ENCODE results near the gene CYP4F22. TPM values are rescaled to one million over a fixed set of nuclear protein-coding genes. Genes with fewer than 3 reads are reported as not detected.
"Not testable (repeated sequence)": the region's sequence is repeated elsewhere in the genome, so short reads cannot be mapped to it uniquely, and the experiment has no call there.

Gene CYP4F22
- total RNA-seq, 2 experiments from 2014 or later = 1.2 to 1.9 TPM

GRCh38 chr19:15529774-15530372, 21.5 kb downstream of the CYP4F22 start:
- CTCF ChIA-PET = no interaction called here
- Mint-ChIP-seq H3K27me3 (no peaks in the 10 kb centered on the region), H3K4me3 (no peak overlapping the region), H3K27ac (no peak overlapping the region), H3K36me3 (peaks cover 10% of the 10 kb centered on the region), H3K4me1 (peaks cover 6% of the 10 kb centered on the region), H3K9me3 (ENCODE audit: low read depth) (peaks cover 5% of the 10 kb centered on the region)
- no peak for ATAC-seq
- DNase-seq = no peak

GRCh38 chr19:15532779-15533521, 24.6 kb downstream of the CYP4F22 start:
- peaks cover 5% of the 10 kb centered on the region for H3K9me3 Mint-ChIP-seq (ENCODE audit: low read depth)
- peaks cover 10% of the 10 kb centered on the region for H3K36me3 Mint-ChIP-seq
- CTCF ChIA-PET = interaction anchor here (0.8 kb wide), 1 partner anchor 114 kb away, joined by 3 read pairs; the partner anchor contains the start of gene AKAP8L
- no peak overlapping the region for H3K27ac Mint-ChIP-seq
- DNase-seq (no peak), ATAC-seq (no peak)
- no peaks in the 10 kb centered on the region for H3K27me3 Mint-ChIP-seq
- peaks cover 6% of the 10 kb centered on the region for H3K4me1 Mint-ChIP-seq
- H3K4me3 Mint-ChIP-seq = no peak overlapping the region

- not testable (repeated sequence) for H3K4me3 Mint-ChIP-seq; H3K27ac Mint-ChIP-seq; H3K27me3 Mint-ChIP-seq; DNase-seq; ATAC-seq; H3K4me1 Mint-ChIP-seq; H3K9me3 Mint-ChIP-seq (ENCODE audit: low read depth)
- CTCF ChIA-PET = interaction anchor here (0.8 kb wide), 1 partner anchor 115 kb away, joined by 3 read pairs; the partner anchor contains the start of gene AKAP8L
- peaks cover 10% of the 10 kb centered on the region for H3K36me3 Mint-ChIP-seq
Measured at GRCh38 chr19:15533522-15533830, 25.2 kb downstream of the CYP4F22 start.

- ATAC-seq = no peak
- CTCF ChIA-PET = no interaction called here
- peaks cover 9% of the 10 kb centered on the region for H3K4me1 Mint-ChIP-seq
Measured at GRCh38 chr19:15534957-15535864, 26.9 kb downstream of the CYP4F22 start.

GRCh38 chr19:15536350-15536749, 28.0 kb downstream of the CYP4F22 start:
- Mint-ChIP-seq H3K9me3 (ENCODE audit: low read depth) (no peaks in the 10 kb centered on the region), H3K27me3 (peaks cover 2% of the 10 kb centered on the region), H3K36me3 (no peaks in the 10 kb centered on the region), H3K4me3 (no peak overlapping the region), H3K4me1 (peaks cover 9% of the 10 kb centered on the region), H3K27ac (no peak overlapping the region)
- DNase-seq (no peak), ATAC-seq (no peak)
- CTCF ChIA-PET = no interaction called here

More at GRCh38 chr19:15534957-15535864, 26.9 kb downstream of the CYP4F22 start:
- Mint-ChIP-seq H3K36me3 (peaks cover 4% of the 10 kb centered on the region), H3K4me3 (no peak overlapping the region), H3K9me3 (ENCODE audit: low read depth) (peaks cover 3% of the 10 kb centered on the region), H3K27me3 (peaks cover 2% of the 10 kb centered on the region), H3K27ac (no peak overlapping the region)
- no peak for DNase-seq

GRCh38 chr19:15538774-15539173, 30.4 kb downstream of the CYP4F22 start:
- no peak for DNase-seq
- Mint-ChIP-seq H3K27ac (no peak overlapping the region), H3K4me3 (no peak overlapping the region), H3K9me3 (ENCODE audit: low read depth) (no peaks in the 10 kb centered on the region), H3K4me1 (peaks cover 3% of the 10 kb centered on the region), H3K36me3 (no peaks in the 10 kb centered on the region), H3K27me3 (peaks cover 2% of the 10 kb centered on the region)
- CTCF ChIA-PET = interaction anchor here (0.9 kb wide), 1 partner anchor 120 kb away, joined by 3 read pairs; the partner anchor contains the start of gene AKAP8L
- no peak for ATAC-seq

GRCh38 chr19:15539638-15540037, 31.3 kb downstream of the CYP4F22 start:
- no peak overlapping the region for H3K4me3 Mint-ChIP-seq
- CTCF ChIA-PET = no interaction called here
- H3K36me3 Mint-ChIP-seq = no peaks in the 10 kb centered on the region
- ATAC-seq (no peak), DNase-seq (no peak)
- H3K4me1 Mint-ChIP-seq = peaks cover 3% of the 10 kb centered on the region
- H3K27me3 Mint-ChIP-seq = peaks cover 2% of the 10 kb centered on the region
- no peaks in the 10 kb centered on the region for H3K9me3 Mint-ChIP-seq (ENCODE audit: low read depth)
- no peak overlapping the region for H3K27ac Mint-ChIP-seq

- Mint-ChIP-seq H3K36me3 (no peaks in the 10 kb centered on the region), H3K4me3 (no peak overlapping the region), H3K4me1 (peaks cover 3% of the 10 kb centered on the region), H3K27me3 (peaks cover 2% of the 10 kb centered on the region), H3K9me3 (ENCODE audit: low read depth) (no peaks in the 10 kb centered on the region), H3K27ac (no peak overlapping the region)
- ATAC-seq = no peak
- no peak for DNase-seq
- CTCF ChIA-PET = interaction anchor here (1.4 kb wide), 1 partner anchor 15 kb away, joined by 3 read pairs; no protein-coding TSS in a partner anchor
Measured at GRCh38 chr19:15540435-15540834, 32.1 kb downstream of the CYP4F22 start.

- ATAC-seq (no peak), DNase-seq (no peak)
- no peaks in the 10 kb centered on the region for H3K36me3 Mint-ChIP-seq
- H3K4me1 Mint-ChIP-seq = peaks cover 3% of the 10 kb centered on the region
- no peaks in the 10 kb centered on the region for H3K9me3 Mint-ChIP-seq (ENCODE audit: low read depth)
- CTCF ChIA-PET = interaction anchor here (0.6 to 1.0 kb wide), 4 partner anchors 10 to 1420 kb away, joined by 3 to 6 read pairs (median 4); no protein-coding TSS in a partner anchor
- no peak overlapping the region for H3K4me3 Mint-ChIP-seq
- no peak overlapping the region for H3K27ac Mint-ChIP-seq
- no peaks in the 10 kb centered on the region for H3K27me3 Mint-ChIP-seq
Measured at GRCh38 chr19:15544283-15544682, 36.0 kb downstream of the CYP4F22 start.

GRCh38 chr19:15544970-15545369, 36.6 kb downstream of the CYP4F22 start:
- DNase-seq (no peak), ATAC-seq (no peak)
- Mint-ChIP-seq H3K4me1 (peaks cover under 1% of the 10 kb centered on the region), H3K27ac (no peak overlapping the region), H3K27me3 (no peaks in the 10 kb centered on the region), H3K4me3 (no peak overlapping the region), H3K36me3 (no peaks in the 10 kb centered on the region), H3K9me3 (ENCODE audit: low read depth) (no peaks in the 10 kb centered on the region)
- CTCF ChIA-PET = interaction anchor here (0.7 to 1.0 kb wide), 3 partner anchors 11 to 65 kb away, joined by 3 to 4 read pairs (median 4); no protein-coding TSS in a partner anchor

GRCh38 chr19:15548648-15549047, 40.3 kb downstream of the CYP4F22 start:
- CTCF ChIA-PET = interaction anchor here (1.2 kb wide), 2 partner anchors 86 to 114 kb away, joined by 3 read pairs; no protein-coding TSS in a partner anchor
- Mint-ChIP-seq H3K27ac (no peak overlapping the region), H3K4me3 (no peak overlapping the region)

GRCh38 chr19:15549581-15549980, 41.3 kb downstream of the CYP4F22 start:
- Mint-ChIP-seq H3K36me3 (no peaks in the 10 kb centered on the region), H3K9me3 (ENCODE audit: low read depth) (no peaks in the 10 kb centered on the region), H3K4me3 (no peak overlapping the region), H3K4me1 (peaks cover 16% of the 10 kb centered on the region), H3K27ac (no peak overlapping the region), H3K27me3 (no peaks in the 10 kb centered on the region)
- CTCF ChIA-PET = interaction anchor here (7.0 kb wide), 1 partner anchor 131 kb away, joined by 198 read pairs; the partner anchor contains the start of gene AKAP8L
- ATAC-seq = no peak
- no peak for DNase-seq

More at GRCh38 chr19:15548648-15549047, 40.3 kb downstream of the CYP4F22 start:
- no peaks in the 10 kb centered on the region for H3K9me3 Mint-ChIP-seq (ENCODE audit: low read depth)
- ATAC-seq (no peak), DNase-seq (no peak)
- H3K4me1 Mint-ChIP-seq = peaks cover 13% of the 10 kb centered on the region
- no peaks in the 10 kb centered on the region for H3K36me3 Mint-ChIP-seq
- no peaks in the 10 kb centered on the region for H3K27me3 Mint-ChIP-seq

- H3K9me3 Mint-ChIP-seq (ENCODE audit: low read depth) = no peaks in the 10 kb centered on the region
- no peaks in the 10 kb centered on the region for H3K27me3 Mint-ChIP-seq
- ATAC-seq (no peak), DNase-seq (no peak)
- no peak overlapping the region for H3K4me3 Mint-ChIP-seq
- CTCF ChIA-PET = interaction anchor here (1.2 to 7.0 kb wide), 4 partner anchors 87 to 131 kb away, joined by 6 to 198 read pairs (median 6); partner anchors contain the start of genes AKAP8L and RASAL3
- H3K27ac Mint-ChIP-seq = no peak overlapping the region
- peaks cover 20% of the 10 kb centered on the region for H3K4me1 Mint-ChIP-seq
- no peaks in the 10 kb centered on the region for H3K36me3 Mint-ChIP-seq
Measured at GRCh38 chr19:15550273-15550672, 41.9 kb downstream of the CYP4F22 start.

Measured in activated CD8-positive, alpha-beta memory T cell treated with anti-CD3 and anti-CD28 coated beads, Interleukin-2, amount 10 ng/mL, durations not matched to agents 7 days and 5 days (primary cell).